HepG2 (cell line): Measurements from ENCODE around the gene TATDN2. TPM values are rescaled to one million over a fixed set of nuclear protein-coding genes. Genes with fewer than 3 reads are reported as not detected.

ENCODE experiments used
- CBFB ChIP-seq: sonication (generic); formaldehyde crosslinking; IDR thresholded peaks from 2 replicates; pipeline ENCODE4 v1.4.0; 2020; ENCODE audit warnings: missing genetic modification reagents
- DPF2 ChIP-seq: sonication (generic); formaldehyde crosslinking; IDR thresholded peaks from 2 replicates; pipeline ENCODE4 v1.4.0; 2020; ENCODE audit warnings: mild to moderate bottlenecking, low read depth, missing genetic modification reagents, borderline replicate concordance
- ELF1 ChIP-seq: sonication (generic); formaldehyde crosslinking; IDR thresholded peaks from 2 replicates; pipeline ENCODE4 v1.4.0; 2020; ENCODE audit warnings: missing genetic modification reagents
- GABPA ChIP-seq, 2 experiments: IDR thresholded peaks; 2 replicates each; pipeline ENCODE4 v1.6.1; 2011 to 2016; ENCODE audit warnings: low read depth in 2 of 2, low read length in 1 of 2, missing biosample characterization in 1 of 2, missing genetic modification characterization in 1 of 2
- GRHL1 ChIP-seq: sonication (generic); formaldehyde crosslinking; conservative IDR thresholded peaks from 2 replicates; pipeline ENCODE4 v1.8.0; 2022; ENCODE audit warnings: missing genetic modification reagents
- LCORL ChIP-seq, 2 experiments: fragments of 450-650 bp in 1 of 2; sonication (generic) in 1 of 2; formaldehyde crosslinking in 1 of 2; IDR thresholded peaks; 2 replicates each; pipeline versions ENCODE4 v1.5.0 to v1.6.1; 2017 to 2020; ENCODE audit warnings: antibody characterized with exemption in 1 of 2, missing genetic modification reagents in 1 of 2
- NR2F1 ChIP-seq, 2 experiments: fragments of 450-650 bp in 1 of 2; formaldehyde crosslinking in 1 of 2; IDR thresholded peaks; 2 replicates each; pipeline versions ENCODE4 v1.5.0 to v1.6.1; 2016 to 2020; ENCODE audit warnings: mild to moderate bottlenecking in 1 of 2, missing compliant biosample characterization in 1 of 2, missing genetic modification reagents in 1 of 2, moderate library complexity in 1 of 2
- PHF5A ChIP-seq: IDR thresholded peaks from one replicate; pipeline ENCODE4 v1.6.1; 2018; ENCODE audit warnings: low read depth, missing genetic modification reagents; ENCODE audit not compliant: unreplicated experiment
- YEATS4 ChIP-seq: sonication (generic); formaldehyde crosslinking; IDR thresholded peaks from 2 replicates; pipeline ENCODE4 v1.4.0; 2020; ENCODE audit warnings: missing genetic modification reagents, borderline replicate concordance
- ZNF574 ChIP-seq: sonication (generic); formaldehyde crosslinking; IDR thresholded peaks from 2 replicates; pipeline ENCODE4 v1.4.0; 2020; ENCODE audit warnings: missing genetic modification reagents
- ZNF678 ChIP-seq: sonication (generic); formaldehyde crosslinking; IDR thresholded peaks from 2 replicates; pipeline ENCODE4 v1.4.0; 2020; ENCODE audit warnings: mild to moderate bottlenecking, missing genetic modification reagents
- polyA plus RNA-seq, 8 experiments: library from polyadenylated mRNA; depleted of rRNA in 3 of 8; stranded (reverse) in 7 of 8; unstranded in 1 of 8; fragments of >200 nt; fragmentation: Illumina TruSeq in 4 of 8; extraction: Trizol in 4 of 8; gene quantifications; 2 replicates each; pipeline versions ENCODE4 v1.2.1 to v1.2.3, GENCODE V29; 2011 to 2016; ENCODE audit warnings: low read depth in 4 of 8, missing spikeins in 1 of 8, mixed read lengths in 1 of 8; ENCODE audit not compliant: insufficient read depth in 1 of 8
- total RNA-seq, 5 experiments: library from RNA; depleted of rRNA; stranded (reverse); fragments of >200 nt; fragmentation: Illumina TruSeq; extraction: Trizol; gene quantifications; 2 replicates each; pipeline ENCODE4 v1.2.3, GENCODE V29; 2016; ENCODE audit warnings: low read depth in 1 of 5
- TF ChIP-seq, protein P1 (sequence below): sonication (generic); formaldehyde crosslinking; conservative IDR thresholded peaks from 2 replicates; pipeline ENCODE4 v1.4.0; 2020; ENCODE audit warnings: mild to moderate bottlenecking, missing genetic modification reagents, moderate library complexity
- TF ChIP-seq, protein P2 (sequence below): sonication (generic); formaldehyde crosslinking; IDR thresholded peaks from 2 replicates; pipeline ENCODE4 v1.4.0; 2020; ENCODE audit warnings: missing genetic modification reagents

TATDN2 gene
- total and polyA plus RNA-seq, 2 of the 13 experiments (the other 11 are each of a cell fraction or from before 2014, with no cell fraction given) = 12.1 to 21.9 TPM

DNA sequence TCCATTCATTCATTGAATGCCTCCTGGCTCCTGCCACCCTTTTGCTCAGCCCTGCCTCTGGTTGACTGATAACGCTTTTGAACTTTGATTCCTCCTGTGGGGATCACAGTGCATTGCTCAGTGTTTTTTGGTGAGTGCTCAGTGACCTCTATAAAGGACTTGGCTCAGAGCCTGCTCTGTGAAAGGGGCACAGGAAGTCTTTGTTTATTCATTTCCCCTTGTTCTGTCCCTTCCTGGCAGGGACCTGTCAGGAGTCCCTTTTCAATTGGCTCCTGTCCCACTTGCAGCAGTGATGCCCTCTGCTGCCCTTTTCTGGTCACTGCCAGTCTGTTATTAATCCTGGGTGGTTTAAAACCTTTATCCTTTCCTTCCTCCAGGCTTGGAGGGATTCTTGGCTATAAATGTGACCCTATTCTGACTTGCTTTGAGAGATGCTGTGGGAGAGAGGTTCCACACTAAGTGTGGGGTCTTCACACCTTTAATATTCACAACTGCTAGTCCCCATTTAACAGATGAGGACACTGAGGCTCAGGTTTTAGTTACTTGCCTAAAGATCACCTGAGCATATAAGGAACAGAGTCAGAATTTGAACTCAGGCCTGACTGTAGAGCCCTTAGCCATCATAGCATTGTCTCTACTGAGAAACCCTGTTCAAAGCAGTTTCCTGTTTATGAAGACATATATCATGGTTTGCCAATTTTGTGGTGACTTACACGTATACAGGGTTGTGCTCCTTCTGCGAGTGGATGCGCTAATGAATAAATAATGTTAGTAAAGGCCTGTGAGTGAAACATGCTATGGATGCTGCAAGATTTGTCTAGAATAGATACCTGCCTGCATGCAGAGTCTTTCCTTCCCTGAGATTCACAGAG, 23.2 kb upstream of the TATDN2 start (continued):
- TF ChIP-seq ELF1 (CRISPR knock-in tag) (peak; percentile 58), DPF2 (CRISPR knock-in tag) (peak; percentile 73; the same call in 1 of the 2 replicates), LCORL (IDR thresholded peaks at IDR 0.05) (peak; percentile 97), LCORL (CRISPR knock-in tag; IDR thresholded peaks at IDR 0.05) (peak; percentile 99), ZNF574 (CRISPR knock-in tag) (peak; percentile 70), NR2F1 (CRISPR knock-in tag; IDR thresholded peaks at IDR 0.05) (peak; percentile 71 to 80), GRHL1 (CRISPR knock-in tag) (no peak), ZNF678 (CRISPR knock-in tag) (no peak), PHF5A (peak; percentile 47), YEATS4 (CRISPR knock-in tag) (0 out of 2 replicates have a peak, but pooled peaks have one; percentile 43), CBFB (CRISPR knock-in tag) (peak; percentile 58; the same call in 1 of the 2 replicates), GABPA (IDR thresholded peaks at IDR 0.05; ENCODE audit: low read depth, low read length) (no peak), GABPA (CRISPR knock-in tag; IDR thresholded peaks at IDR 0.05; ENCODE audit: low read depth) (peak; percentile 80)
- TF ChIP-seq, protein P1, sequence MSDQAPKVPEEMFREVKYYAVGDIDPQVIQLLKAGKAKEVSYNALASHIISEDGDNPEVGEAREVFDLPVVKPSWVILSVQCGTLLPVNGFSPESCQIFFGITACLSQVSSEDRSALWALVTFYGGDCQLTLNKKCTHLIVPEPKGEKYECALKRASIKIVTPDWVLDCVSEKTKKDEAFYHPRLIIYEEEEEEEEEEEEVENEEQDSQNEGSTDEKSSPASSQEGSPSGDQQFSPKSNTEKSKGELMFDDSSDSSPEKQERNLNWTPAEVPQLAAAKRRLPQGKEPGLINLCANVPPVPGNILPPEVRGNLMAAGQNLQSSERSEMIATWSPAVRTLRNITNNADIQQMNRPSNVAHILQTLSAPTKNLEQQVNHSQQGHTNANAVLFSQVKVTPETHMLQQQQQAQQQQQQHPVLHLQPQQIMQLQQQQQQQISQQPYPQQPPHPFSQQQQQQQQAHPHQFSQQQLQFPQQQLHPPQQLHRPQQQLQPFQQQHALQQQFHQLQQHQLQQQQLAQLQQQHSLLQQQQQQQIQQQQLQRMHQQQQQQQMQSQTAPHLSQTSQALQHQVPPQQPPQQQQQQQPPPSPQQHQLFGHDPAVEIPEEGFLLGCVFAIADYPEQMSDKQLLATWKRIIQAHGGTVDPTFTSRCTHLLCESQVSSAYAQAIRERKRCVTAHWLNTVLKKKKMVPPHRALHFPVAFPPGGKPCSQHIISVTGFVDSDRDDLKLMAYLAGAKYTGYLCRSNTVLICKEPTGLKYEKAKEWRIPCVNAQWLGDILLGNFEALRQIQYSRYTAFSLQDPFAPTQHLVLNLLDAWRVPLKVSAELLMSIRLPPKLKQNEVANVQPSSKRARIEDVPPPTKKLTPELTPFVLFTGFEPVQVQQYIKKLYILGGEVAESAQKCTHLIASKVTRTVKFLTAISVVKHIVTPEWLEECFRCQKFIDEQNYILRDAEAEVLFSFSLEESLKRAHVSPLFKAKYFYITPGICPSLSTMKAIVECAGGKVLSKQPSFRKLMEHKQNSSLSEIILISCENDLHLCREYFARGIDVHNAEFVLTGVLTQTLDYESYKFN = peak; percentile 98
- TF ChIP-seq, protein P2, sequence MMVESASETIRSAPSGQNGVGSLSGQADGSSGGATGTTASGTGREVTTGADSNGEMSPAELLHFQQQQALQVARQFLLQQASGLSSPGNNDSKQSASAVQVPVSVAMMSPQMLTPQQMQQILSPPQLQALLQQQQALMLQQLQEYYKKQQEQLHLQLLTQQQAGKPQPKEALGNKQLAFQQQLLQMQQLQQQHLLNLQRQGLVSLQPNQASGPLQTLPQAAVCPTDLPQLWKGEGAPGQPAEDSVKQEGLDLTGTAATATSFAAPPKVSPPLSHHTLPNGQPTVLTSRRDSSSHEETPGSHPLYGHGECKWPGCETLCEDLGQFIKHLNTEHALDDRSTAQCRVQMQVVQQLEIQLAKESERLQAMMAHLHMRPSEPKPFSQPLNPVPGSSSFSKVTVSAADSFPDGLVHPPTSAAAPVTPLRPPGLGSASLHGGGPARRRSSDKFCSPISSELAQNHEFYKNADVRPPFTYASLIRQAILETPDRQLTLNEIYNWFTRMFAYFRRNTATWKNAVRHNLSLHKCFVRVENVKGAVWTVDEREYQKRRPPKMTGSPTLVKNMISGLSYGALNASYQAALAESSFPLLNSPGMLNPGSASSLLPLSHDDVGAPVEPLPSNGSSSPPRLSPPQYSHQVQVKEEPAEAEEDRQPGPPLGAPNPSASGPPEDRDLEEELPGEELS (CRISPR knock-in tag) = peak; percentile 91
